LHCN-M2 (cell line): Measurements from ENCODE around the gene RALB. TPM values are rescaled to one million over a fixed set of nuclear protein-coding genes. Genes with fewer than 3 reads are reported as not detected.
A peak's percentile ranks its signal among the peaks of the same experiment; 100 is the strongest.

Experiments
- DNase-seq: peaks from one replicate; pipeline ENCODE4 v3.0.0-alpha.2; 2012; ENCODE audit warnings: low read depth
- total RNA-seq: library from RNA; depleted of rRNA; stranded (reverse); fragments of >200 nt; gene quantifications from 2 replicates; pipeline ENCODE4 v1.2.3, GENCODE V29; 2014

RALB gene
- total RNA-seq, 1 experiment from 2014 or later = 69.9 TPM

GRCh38 chr2:120262761-120263428, 10.2 kb downstream of the RALB start:
- peak; percentile 23 for DNase-seq

DNA sequence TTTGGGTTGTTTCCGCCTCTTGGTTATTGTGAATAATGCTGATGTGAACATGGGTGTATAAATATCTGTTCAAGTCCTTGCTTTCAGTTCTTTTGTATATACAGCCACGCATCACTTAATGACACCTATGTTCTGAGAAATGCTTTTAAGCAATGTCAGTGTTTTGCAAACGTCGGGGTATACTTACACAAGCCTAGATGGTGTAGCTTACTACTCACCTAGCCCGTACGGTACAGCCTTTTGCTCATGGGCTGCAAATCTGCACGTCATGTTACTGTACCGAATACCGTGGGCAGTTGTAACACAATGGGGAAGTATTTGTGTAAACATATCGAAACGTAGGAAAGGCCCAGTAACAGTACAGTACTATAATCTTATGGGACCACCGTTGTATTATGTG, 12.4 kb downstream of the RALB start:
- DNase-seq = no peak

GRCh38 chr2:120267348-120267747, 14.7 kb downstream of the RALB start:
- DNase-seq = no peak

DNA sequence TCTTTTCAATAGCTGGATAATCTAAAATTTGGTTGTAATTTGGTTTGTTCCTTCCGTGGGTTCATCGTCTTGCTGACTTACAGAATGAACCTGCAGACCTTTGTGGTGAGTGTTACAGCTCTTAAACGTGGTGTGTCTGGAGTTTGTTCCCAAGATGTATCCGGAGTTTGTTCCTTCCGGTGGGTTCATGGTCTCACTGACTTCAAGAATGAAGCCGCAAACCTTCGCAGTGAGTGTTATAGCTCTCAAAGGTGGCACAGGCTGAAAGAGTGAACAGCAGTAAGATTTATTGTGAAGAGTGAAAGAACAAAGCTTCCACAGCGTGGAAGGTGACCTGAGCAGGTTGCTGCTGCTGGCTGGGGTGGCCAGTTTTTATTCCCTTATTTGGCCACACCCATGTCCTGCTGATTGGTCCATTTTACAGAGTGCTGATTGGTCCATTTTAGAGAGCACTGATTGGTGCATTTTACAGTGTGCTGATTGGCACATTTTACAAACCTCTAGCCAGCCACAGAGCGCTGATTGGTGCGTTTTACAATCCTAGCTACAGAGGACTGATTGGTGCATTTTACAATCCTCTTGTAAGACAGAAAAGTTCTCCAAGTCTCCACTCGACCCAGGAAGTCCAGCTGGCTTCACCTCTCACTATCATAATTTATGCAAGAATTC, 16.6 kb downstream of the RALB start:
- DNase-seq = no peak

- no peak for DNase-seq
Measured at GRCh38 chr2:120269816-120270215, 17.2 kb downstream of the RALB start.

DNA sequence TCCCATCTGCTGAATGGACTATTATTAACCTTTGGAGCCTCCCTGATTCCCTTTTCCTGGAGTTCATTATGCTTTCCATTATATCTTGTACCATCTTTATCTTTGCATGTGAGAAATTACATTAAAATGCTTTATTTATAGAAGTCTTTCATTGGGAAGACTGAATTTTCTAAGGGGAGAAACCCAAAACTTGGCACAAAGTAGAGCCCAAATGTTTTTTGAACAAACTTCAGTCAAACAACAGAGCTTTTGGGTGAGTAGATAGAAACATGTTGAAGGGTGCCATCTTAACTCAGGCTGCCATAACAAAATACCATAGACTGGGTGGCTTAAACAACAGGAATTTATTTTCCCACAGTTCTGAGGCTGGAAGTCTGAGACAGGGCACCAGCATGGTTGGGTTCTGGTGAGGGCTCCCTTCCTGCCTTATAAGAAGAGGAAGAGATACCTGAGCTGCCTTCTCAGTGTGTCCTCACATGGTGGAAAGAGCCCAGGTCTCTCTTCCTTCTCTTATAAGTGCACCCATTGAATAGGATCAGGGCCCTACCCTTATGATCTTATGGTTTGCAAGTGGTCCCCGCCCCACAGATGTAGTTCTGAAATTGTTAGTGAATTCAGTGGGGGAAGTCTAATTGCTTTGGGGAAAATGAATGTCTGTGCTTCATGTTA, 19.2 kb downstream of the RALB start:
- DNase-seq = no peak

DNA sequence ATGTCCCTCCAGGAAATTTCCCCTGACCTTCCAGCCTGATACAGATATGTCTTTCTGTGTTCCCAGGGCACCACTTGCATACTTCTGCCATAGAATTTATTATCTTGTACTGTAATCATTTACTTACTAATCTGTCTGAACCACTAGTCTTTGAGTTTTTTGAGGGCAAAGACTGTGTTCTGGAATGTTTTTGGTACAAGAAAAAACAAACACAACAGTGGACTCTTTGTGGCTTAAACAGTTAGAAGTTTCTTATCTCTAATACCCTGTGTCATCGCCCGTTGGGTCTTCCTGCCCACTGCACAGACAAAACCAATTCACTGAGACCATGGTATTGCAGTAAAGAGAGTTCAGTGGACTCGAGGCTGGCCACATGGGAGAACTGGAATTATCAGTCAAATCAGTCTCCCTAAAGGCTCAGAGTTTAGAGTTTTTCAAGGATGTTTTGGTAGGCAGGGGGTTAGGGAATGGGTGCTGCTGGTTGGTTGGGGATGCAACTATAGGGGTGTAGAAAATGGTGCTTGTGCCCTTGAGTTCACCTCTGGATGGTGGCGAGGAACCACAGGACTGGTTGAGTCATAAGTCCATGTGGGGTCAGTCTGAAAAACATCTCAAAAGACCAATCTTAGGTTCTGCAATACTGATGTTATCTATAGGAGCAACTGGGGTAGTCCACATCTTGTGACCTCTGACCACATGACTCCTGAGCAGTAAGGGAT, 20.3 kb downstream of the RALB start:
- peak; percentile 14 for DNase-seq

- DNase-seq = no peak
Measured at GRCh38 chr2:120275617-120276400, 23.2 kb downstream of the RALB start.

GRCh38 chr2:120277505-120278205, 25.0 kb downstream of the RALB start:
- no peak for DNase-seq

GRCh38 chr2:120278901-120279300, 26.2 kb downstream of the RALB start:
- DNase-seq = no peak

GRCh38 chr2:120279708-120280107, 27.1 kb downstream of the RALB start:
- no peak for DNase-seq

- no peak for DNase-seq
Measured at GRCh38 chr2:120283649-120284048, 31.0 kb downstream of the RALB start.

DNA sequence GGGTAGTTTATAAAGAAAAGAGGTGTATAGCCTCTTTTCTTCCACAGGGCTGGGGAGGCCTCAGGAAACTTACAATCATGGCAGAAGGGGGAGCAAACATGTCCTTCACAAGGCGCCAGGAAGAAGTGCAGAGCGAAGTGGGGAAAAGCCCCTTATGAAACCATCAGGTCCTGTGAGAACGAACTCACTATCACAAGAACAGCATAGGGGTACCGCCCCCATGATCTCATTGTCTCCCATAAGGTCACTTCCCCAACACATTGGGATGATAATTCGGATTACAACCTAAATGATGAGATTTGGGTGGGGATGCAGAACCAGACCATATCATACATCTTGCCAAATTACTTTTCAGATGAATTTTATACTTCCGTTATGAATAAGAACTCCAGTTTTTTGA, 32.4 kb downstream of the RALB start:
- no peak for DNase-seq

- peak; percentile 90 for DNase-seq
Measured at GRCh38 chr2:120287183-120288015, 34.7 kb downstream of the RALB start.

GRCh38 chr2:120288016-120288373, 35.3 kb downstream of the RALB start:
- no peak for DNase-seq

DNA sequence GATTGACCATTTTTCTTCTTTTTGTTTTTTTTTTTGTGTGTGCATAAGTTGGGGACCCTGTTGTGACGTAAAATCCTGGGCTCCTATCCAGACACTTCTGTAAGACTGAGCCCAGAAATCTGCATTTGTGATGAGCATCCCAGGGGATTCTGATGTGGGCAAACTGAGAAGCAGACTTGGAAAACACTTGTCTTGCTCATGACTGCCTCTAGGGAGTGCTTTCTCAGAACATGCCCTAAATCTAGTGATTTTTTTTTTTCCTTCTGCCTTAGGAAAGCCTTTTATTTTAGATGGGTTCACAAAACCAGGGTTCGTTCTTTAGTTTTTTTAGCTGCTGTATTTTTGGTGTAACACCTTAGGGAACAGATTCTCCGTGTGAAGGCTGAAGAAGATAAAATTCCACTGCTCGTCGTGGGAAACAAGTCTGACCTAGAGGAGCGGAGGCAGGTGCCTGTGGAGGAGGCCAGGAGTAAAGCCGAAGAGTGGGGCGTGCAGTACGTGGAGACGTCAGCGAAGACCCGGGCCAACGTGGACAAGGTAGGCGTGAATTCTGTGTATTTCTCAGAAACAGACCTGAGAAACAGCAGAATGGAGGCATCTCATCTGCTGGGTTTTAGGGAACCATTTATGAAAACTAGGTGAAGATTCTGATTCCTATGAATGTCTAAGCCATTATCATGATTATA, 36.7 kb downstream of the RALB start:
- peak; percentile 54 for DNase-seq

- DNase-seq = no peak
Measured at GRCh38 chr2:120290737-120291136, 38.1 kb downstream of the RALB start.

GRCh38 chr2:120291401-120292311, 39.0 kb downstream of the RALB start:
- DNase-seq = no peak
